ENCODE measurements around the gene FAM89A.
A peak's percentile ranks its signal among the peaks of the same experiment; 100 is the strongest.
"Not testable (repeated sequence)": the region's sequence is repeated elsewhere in the genome, so short reads cannot be mapped to it uniquely, and the experiment has no call there.

The FAM89A gene

DNA sequence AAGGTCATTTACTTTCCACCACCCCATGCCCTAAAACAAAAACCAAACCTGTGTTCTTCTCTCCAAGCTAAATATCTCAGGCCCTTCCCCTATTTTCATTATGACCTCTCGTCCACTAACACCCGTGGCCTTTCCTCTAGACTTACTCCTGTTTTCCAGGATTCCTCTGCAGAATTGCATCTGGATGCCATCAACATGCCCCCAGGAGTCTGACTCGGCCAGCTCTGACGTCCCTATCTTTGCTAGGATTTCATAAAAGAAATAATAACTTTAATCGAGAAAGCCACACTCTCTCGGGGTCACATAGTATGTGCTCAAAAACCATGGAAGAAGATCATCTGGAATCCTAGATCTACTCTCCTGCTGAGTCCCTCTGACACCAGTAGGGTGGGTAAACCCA is 13.5 kb downstream of the FAM89A start:
- DNase-seq = no peak
- 100% methylated on average over 6 of the region's 6 CpGs for WGBS (ENCODE audit: insufficient coverage)
- POLR2A ChIA-PET = no interaction called here
- peaks cover 0 to 22% (median 0%) of the 10 kb centered on the region in 4 experiments for H3K36me3 ChIP-seq (ENCODE audit: control insufficient read depth in 4 of 4, insufficient read depth in 4 of 4, low read length in 3 of 4)
- CTCF ChIA-PET = no interaction called here
- H3K27ac ChIP-seq (ENCODE audit: insufficient read depth in 1 of 2, low read depth in 1 of 2, low read length in 2 of 2, poor library complexity in 1 of 2, severe bottlenecking in 2 of 2) = no peak overlapping the region
- H3K4me3 ChIP-seq (ENCODE audit: control insufficient read depth in 1 of 7, extremely low read depth in 1 of 7, insufficient read depth in 4 of 7, low read depth in 2 of 7, low read length in 6 of 7) = no peak overlapping the region
- H3K27me3 ChIP-seq (replicated peaks in 2 of 5; ENCODE audit: control insufficient read depth in 4 of 5, insufficient read depth in 5 of 5, low read length in 4 of 5) = no peaks in the 10 kb centered on the region
- peaks cover 0 to 33% (median 20%) of the 10 kb centered on the region in 4 experiments for H3K4me1 ChIP-seq (ENCODE audit: control extremely low read depth in 1 of 4, control insufficient read depth in 4 of 4, insufficient read depth in 4 of 4, low read length in 3 of 4)
- no peaks in the 10 kb centered on the region for H3K9me3 ChIP-seq (ENCODE audit: control extremely low read depth in 1 of 5, control insufficient read depth in 4 of 5, insufficient read depth in 2 of 5, low read depth in 1 of 5, low read length in 4 of 5)

DNA sequence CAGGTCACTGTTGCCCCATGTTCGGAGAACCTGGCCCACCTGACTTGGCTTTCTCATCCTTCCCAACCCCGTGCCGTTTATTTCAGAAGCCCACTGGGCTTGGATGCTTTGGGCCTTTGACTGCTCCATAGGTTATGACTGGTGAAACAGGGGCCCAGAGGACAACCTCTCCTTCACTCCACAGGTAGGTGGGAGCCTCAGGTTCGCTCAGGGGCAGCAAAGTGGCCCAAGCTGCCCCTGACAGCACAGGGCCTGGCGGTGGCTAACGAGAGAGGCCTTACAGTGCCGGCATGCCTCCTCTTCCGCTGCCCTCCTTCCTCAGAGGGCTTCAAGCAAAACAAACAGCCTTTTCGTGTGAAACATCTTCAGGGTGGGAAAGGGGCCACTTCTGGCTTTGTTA is 16.9 kb downstream of the FAM89A start:
- POLR2A ChIA-PET = no interaction called here
- Histone ChIP-seq H3K4me1 (ENCODE audit: control extremely low read depth in 1 of 4, control insufficient read depth in 4 of 4, insufficient read depth in 4 of 4, low read length in 3 of 4) (peaks cover 0 to 32% (median 17%) of the 10 kb centered on the region in 4 experiments), H3K36me3 (ENCODE audit: control insufficient read depth in 4 of 4, insufficient read depth in 4 of 4, low read length in 3 of 4) (peaks cover 0 to 37% (median 6%) of the 10 kb centered on the region in 4 experiments), H3K4me3 (ENCODE audit: control insufficient read depth in 1 of 7, extremely low read depth in 1 of 7, insufficient read depth in 4 of 7, low read depth in 2 of 7, low read length in 6 of 7) (no peak overlapping the region), H3K27me3 (replicated peaks in 2 of 5; ENCODE audit: control insufficient read depth in 4 of 5, insufficient read depth in 5 of 5, low read length in 4 of 5) (no peaks in the 10 kb centered on the region), H3K9me3 (ENCODE audit: control extremely low read depth in 1 of 5, control insufficient read depth in 4 of 5, insufficient read depth in 2 of 5, low read depth in 1 of 5, low read length in 4 of 5) (no peaks in the 10 kb centered on the region), H3K27ac (ENCODE audit: insufficient read depth in 1 of 2, low read depth in 1 of 2, low read length in 2 of 2, poor library complexity in 1 of 2, severe bottlenecking in 2 of 2) (no peak overlapping the region)
- CTCF ChIA-PET = no interaction called here
- 96% methylated on average over 6 of the region's 9 CpGs for WGBS (ENCODE audit: insufficient coverage)
- DNase-seq = no peak

DNA sequence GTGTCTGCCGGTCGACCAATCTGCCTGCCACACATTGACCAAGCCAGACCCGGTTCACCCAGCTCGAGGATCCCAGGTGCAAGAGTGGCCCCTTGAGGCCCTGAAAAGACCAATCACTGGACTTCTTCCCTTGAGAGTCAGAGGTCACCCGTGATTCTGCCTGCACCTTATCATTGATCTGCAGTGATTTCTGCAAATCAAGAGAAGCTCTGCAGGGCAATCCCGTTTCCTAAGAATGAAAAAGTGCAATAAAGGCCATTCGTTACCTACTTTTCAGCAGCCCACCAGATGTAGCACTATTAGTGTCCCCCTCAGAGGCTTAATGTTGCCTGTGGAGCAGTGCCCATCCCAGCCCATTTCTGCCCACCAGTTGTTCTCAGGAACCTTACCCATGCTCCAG is 17.5 kb downstream of the FAM89A start:
- Histone ChIP-seq H3K36me3 (ENCODE audit: control insufficient read depth in 4 of 4, insufficient read depth in 4 of 4, low read length in 3 of 4) (peaks cover 0 to 34% (median 6%) of the 10 kb centered on the region in 4 experiments), H3K4me1 (ENCODE audit: control extremely low read depth in 1 of 4, control insufficient read depth in 4 of 4, insufficient read depth in 4 of 4, low read length in 3 of 4) (peaks cover 0 to 26% (median 11%) of the 10 kb centered on the region in 4 experiments)
- 92% methylated on average over 2 of the region's 7 CpGs for WGBS (ENCODE audit: insufficient coverage)
- H3K4me3 ChIP-seq (ENCODE audit: control insufficient read depth in 1 of 7, extremely low read depth in 1 of 7, insufficient read depth in 4 of 7, low read depth in 2 of 7, low read length in 6 of 7); H3K27me3 ChIP-seq (replicated peaks in 2 of 5; ENCODE audit: control insufficient read depth in 4 of 5, insufficient read depth in 5 of 5, low read length in 4 of 5); H3K9me3 ChIP-seq (ENCODE audit: control extremely low read depth in 1 of 5, control insufficient read depth in 4 of 5, insufficient read depth in 2 of 5, low read depth in 1 of 5, low read length in 4 of 5); DNase-seq; POLR2A ChIA-PET; CTCF ChIA-PET; H3K27ac ChIP-seq (ENCODE audit: insufficient read depth in 1 of 2, low read depth in 1 of 2, low read length in 2 of 2, poor library complexity in 1 of 2, severe bottlenecking in 2 of 2): not testable (repeated sequence)

DNA sequence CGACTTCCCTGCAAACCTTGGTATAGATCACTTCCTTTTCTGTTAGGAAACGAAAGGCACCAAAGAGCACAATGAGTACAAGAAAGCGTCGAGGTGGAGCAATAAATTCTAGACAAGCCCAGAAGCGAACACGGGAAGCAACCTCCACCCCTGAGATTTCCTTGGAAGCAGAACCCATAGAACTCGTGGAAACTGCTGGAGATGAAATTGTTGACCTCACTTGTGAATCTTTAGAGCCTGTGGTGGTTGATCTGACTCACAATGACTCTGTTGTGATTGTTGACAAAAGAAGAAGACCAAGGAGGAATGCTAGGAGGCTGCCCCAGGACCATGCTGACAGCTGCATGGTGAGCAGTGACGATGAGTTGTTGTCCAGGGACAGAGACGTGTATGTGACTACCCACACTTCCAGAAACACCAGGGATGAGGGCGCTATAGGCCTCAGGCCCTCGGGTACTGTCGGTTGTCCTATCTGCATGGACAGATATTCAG is 18.5 kb downstream of the FAM89A start:
- CTCF ChIA-PET = interaction anchor here (1.4 kb wide), 1 partner anchor 42 kb away, joined by 3 read pairs; no protein-coding TSS in a partner anchor
- DNase-seq = no peak
- Histone ChIP-seq H3K27ac (ENCODE audit: insufficient read depth in 1 of 2, low read depth in 1 of 2, low read length in 2 of 2, poor library complexity in 1 of 2, severe bottlenecking in 2 of 2) (no peak overlapping the region), H3K36me3 (ENCODE audit: control insufficient read depth in 4 of 4, insufficient read depth in 4 of 4, low read length in 3 of 4) (peaks cover 0 to 33% (median 6%) of the 10 kb centered on the region in 4 experiments), H3K27me3 (replicated peaks in 2 of 5; ENCODE audit: control insufficient read depth in 4 of 5, insufficient read depth in 5 of 5, low read length in 4 of 5) (no peaks in the 10 kb centered on the region), H3K9me3 (ENCODE audit: control extremely low read depth in 1 of 5, control insufficient read depth in 4 of 5, insufficient read depth in 2 of 5, low read depth in 1 of 5, low read length in 4 of 5) (no peaks in the 10 kb centered on the region), H3K4me3 (ENCODE audit: control insufficient read depth in 1 of 7, extremely low read depth in 1 of 7, insufficient read depth in 4 of 7, low read depth in 2 of 7, low read length in 6 of 7) (no peak overlapping the region), H3K4me1 (ENCODE audit: control extremely low read depth in 1 of 4, control insufficient read depth in 4 of 4, insufficient read depth in 4 of 4, low read length in 3 of 4) (peaks cover 0 to 16% (median 6%) of the 10 kb centered on the region in 4 experiments)
- POLR2A ChIA-PET = no interaction called here
- 88% methylated on average over 12 of the region's 12 CpGs for WGBS (ENCODE audit: insufficient coverage)

DNA sequence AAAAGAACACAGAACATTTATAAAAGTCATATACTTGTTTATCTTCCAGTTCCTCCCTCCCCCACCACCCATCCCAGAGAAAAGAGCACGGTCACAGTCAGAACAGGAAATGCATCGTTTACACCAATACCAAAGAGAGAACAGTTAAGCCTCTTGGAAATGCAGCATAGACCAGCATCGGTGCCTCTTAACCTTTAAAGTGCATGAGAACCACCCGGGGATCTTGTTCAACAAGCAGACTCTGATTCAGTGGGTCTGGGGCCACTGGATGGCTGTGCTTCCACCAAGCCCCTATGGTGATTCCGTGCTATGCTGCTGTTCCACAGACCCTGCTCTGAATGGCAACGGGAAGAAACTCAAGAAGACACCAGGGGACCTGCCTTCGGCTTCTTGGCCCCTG is 19.2 kb downstream of the FAM89A start:
- no peak overlapping the region for H3K27ac ChIP-seq (ENCODE audit: insufficient read depth in 1 of 2, low read depth in 1 of 2, low read length in 2 of 2, poor library complexity in 1 of 2, severe bottlenecking in 2 of 2)
- H3K4me3 ChIP-seq (ENCODE audit: control insufficient read depth in 1 of 7, extremely low read depth in 1 of 7, insufficient read depth in 4 of 7, low read depth in 2 of 7, low read length in 6 of 7) = no peak overlapping the region
- peaks cover 0 to 38% (median 6%) of the 10 kb centered on the region in 4 experiments for H3K36me3 ChIP-seq (ENCODE audit: control insufficient read depth in 4 of 4, insufficient read depth in 4 of 4, low read length in 3 of 4)
- peaks cover 0 to 14% (median 6%) of the 10 kb centered on the region in 4 experiments for H3K4me1 ChIP-seq (ENCODE audit: control extremely low read depth in 1 of 4, control insufficient read depth in 4 of 4, insufficient read depth in 4 of 4, low read length in 3 of 4)
- ChIA-PET CTCF (interaction anchor here (1.4 kb wide), 1 partner anchor 41 kb away, joined by 3 read pairs; no protein-coding TSS in a partner anchor), POLR2A (no interaction called here)
- DNase-seq = no peak
- no peaks in the 10 kb centered on the region for H3K9me3 ChIP-seq (ENCODE audit: control extremely low read depth in 1 of 5, control insufficient read depth in 4 of 5, insufficient read depth in 2 of 5, low read depth in 1 of 5, low read length in 4 of 5)
- no peaks in the 10 kb centered on the region for H3K27me3 ChIP-seq (replicated peaks in 2 of 5; ENCODE audit: control insufficient read depth in 4 of 5, insufficient read depth in 5 of 5, low read length in 4 of 5)
- 68% methylated on average over 7 of the region's 7 CpGs for WGBS (ENCODE audit: insufficient coverage)

DNA sequence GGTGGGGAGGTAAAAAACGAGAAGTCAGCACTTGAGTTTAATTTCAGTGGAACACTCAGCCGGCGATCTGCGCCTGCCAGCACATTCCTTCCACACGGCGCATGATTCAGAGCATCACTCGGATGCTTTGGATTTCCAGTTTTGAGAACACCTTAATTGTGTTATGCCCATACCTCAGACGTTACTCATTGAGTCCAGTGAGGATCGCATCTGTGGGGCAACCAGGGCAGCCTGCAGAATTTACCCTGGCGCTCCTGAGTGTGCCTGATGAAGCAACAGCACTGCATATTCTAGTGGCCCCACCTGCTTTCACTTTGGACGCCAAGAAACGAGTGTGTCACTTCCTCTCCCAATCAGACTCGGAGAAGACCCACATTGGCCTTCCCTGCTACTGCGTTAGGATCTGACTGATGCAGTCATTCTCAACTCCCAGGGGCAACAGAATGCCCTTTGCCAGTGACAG is 19.9 kb downstream of the FAM89A start:
- ChIA-PET POLR2A (no interaction called here), CTCF (no interaction called here)
- H3K27me3 ChIP-seq (replicated peaks in 2 of 5; ENCODE audit: control insufficient read depth in 4 of 5, insufficient read depth in 5 of 5, low read length in 4 of 5) = no peaks in the 10 kb centered on the region
- H3K36me3 ChIP-seq (ENCODE audit: control insufficient read depth in 4 of 4, insufficient read depth in 4 of 4, low read length in 3 of 4) = peaks cover 0 to 36% (median 6%) of the 10 kb centered on the region in 4 experiments
- DNase-seq = peak in 2 of 3 donors; percentile 54 to 58
- H3K4me1 ChIP-seq (ENCODE audit: control extremely low read depth in 1 of 4, control insufficient read depth in 4 of 4, insufficient read depth in 4 of 4, low read length in 3 of 4) = peaks cover 0 to 14% (median 6%) of the 10 kb centered on the region in 4 experiments
- no peaks in the 10 kb centered on the region for H3K9me3 ChIP-seq (ENCODE audit: control extremely low read depth in 1 of 5, control insufficient read depth in 4 of 5, insufficient read depth in 2 of 5, low read depth in 1 of 5, low read length in 4 of 5)
- WGBS (ENCODE audit: insufficient coverage) = 82% methylated on average over 14 of the region's 14 CpGs
- peak overlapping the region in 1 of 7 experiments; percentile 11 for H3K4me3 ChIP-seq (ENCODE audit: control insufficient read depth in 1 of 7, extremely low read depth in 1 of 7, insufficient read depth in 4 of 7, low read depth in 2 of 7, low read length in 6 of 7)
- no peak overlapping the region for H3K27ac ChIP-seq (ENCODE audit: insufficient read depth in 1 of 2, low read depth in 1 of 2, low read length in 2 of 2, poor library complexity in 1 of 2, severe bottlenecking in 2 of 2)

DNA sequence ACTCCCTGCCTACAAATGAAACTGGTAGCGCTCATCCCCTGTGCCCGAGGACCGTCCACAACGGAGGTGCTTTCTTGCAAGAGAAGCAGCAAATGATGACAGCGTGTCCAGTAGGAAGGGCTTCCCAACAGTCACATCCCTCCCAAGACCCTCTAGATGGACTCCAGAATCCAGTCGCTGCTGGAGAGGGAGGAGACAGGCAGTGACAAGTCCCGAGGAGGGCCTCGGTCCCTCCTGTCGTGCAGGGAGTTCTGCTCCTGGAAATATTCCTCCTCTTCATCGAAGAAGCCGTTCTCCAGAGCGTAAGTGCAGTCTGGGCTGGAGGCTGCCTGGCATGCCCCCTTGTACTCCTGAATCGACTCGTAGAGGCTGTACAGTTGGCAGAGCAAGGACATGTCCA is 20.3 kb downstream of the FAM89A start:
- H3K36me3 ChIP-seq (ENCODE audit: control insufficient read depth in 4 of 4, insufficient read depth in 4 of 4, low read length in 3 of 4) = peaks cover 0 to 34% (median 6%) of the 10 kb centered on the region in 4 experiments
- H3K4me1 ChIP-seq (ENCODE audit: control extremely low read depth in 1 of 4, control insufficient read depth in 4 of 4, insufficient read depth in 4 of 4, low read length in 3 of 4) = peaks cover 0 to 14% (median 6%) of the 10 kb centered on the region in 4 experiments
- 93% methylated on average over 14 of the region's 14 CpGs for WGBS (ENCODE audit: insufficient coverage)
- no peaks in the 10 kb centered on the region for H3K27me3 ChIP-seq (replicated peaks in 2 of 5; ENCODE audit: control insufficient read depth in 4 of 5, insufficient read depth in 5 of 5, low read length in 4 of 5)
- H3K4me3 ChIP-seq (ENCODE audit: control insufficient read depth in 1 of 7, extremely low read depth in 1 of 7, insufficient read depth in 4 of 7, low read depth in 2 of 7, low read length in 6 of 7) = no peak overlapping the region
- ChIA-PET CTCF (no interaction called here), POLR2A (no interaction called here)
- no peak for DNase-seq
- no peaks in the 10 kb centered on the region for H3K9me3 ChIP-seq (ENCODE audit: control extremely low read depth in 1 of 5, control insufficient read depth in 4 of 5, insufficient read depth in 2 of 5, low read depth in 1 of 5, low read length in 4 of 5)
- H3K27ac ChIP-seq (ENCODE audit: insufficient read depth in 1 of 2, low read depth in 1 of 2, low read length in 2 of 2, poor library complexity in 1 of 2, severe bottlenecking in 2 of 2) = no peak overlapping the region

Data from common myeloid progenitor, CD34-positive (primary cell).